GM18907 (cell line): ENCODE measurements around the gene CSNK1A1.
A peak's percentile ranks its signal among the peaks of the same experiment; 100 is the strongest.
"Not testable (repeated sequence)": the region's sequence is repeated elsewhere in the genome, so short reads cannot be mapped to it uniquely, and the experiment has no call there.

Experiments used
- ATAC-seq: cut with Tn5 transposase; IDR thresholded peaks from one replicate; pipeline ENCODE4 v1.9.1; 2021; ENCODE audit warnings: mild to moderate bottlenecking, moderate library complexity; ENCODE audit not compliant: unreplicated experiment

Gene CSNK1A1

GRCh38 chr5:149551227-149552037, at the start of gene CSNK1A1:
CSNK1A1 (minus strand) TSS chr5:149551439; CDS start chr5:149550964, 475 bp downstream.
- ATAC-seq = peak; percentile 93

GRCh38 chr5:149600932-149601331, 49.7 kb upstream of the CSNK1A1 start:
- no peak for ATAC-seq

- no peak for ATAC-seq
These were observed 48.1 kb upstream of the CSNK1A1 start for GRCh38 chr5:149599375-149599774.

GRCh38 chr5:149598966-149599365, 47.7 kb upstream of the CSNK1A1 start:
- ATAC-seq = no peak

GRCh38 chr5:149598234-149598633, 47.0 kb upstream of the CSNK1A1 start:
- not testable (repeated sequence) for ATAC-seq

GRCh38 chr5:149597618-149598017, 46.4 kb upstream of the CSNK1A1 start:
- no peak for ATAC-seq

- no peak for ATAC-seq
These were observed 45.5 kb upstream of the CSNK1A1 start for GRCh38 chr5:149596712-149597111.

GRCh38 chr5:149595105-149595504, 43.9 kb upstream of the CSNK1A1 start:
- not testable (repeated sequence) for ATAC-seq

GRCh38 chr5:149594206-149594895, 43.1 kb upstream of the CSNK1A1 start:
- ATAC-seq = no peak

- ATAC-seq = no peak
These were observed 42.1 kb upstream of the CSNK1A1 start for GRCh38 chr5:149593370-149593769.

- ATAC-seq = no peak
These were observed 37.7 kb upstream of the CSNK1A1 start for GRCh38 chr5:149588936-149589335.

- ATAC-seq = no peak
These were observed 35.6 kb upstream of the CSNK1A1 start for GRCh38 chr5:149586708-149587318.

- no peak for ATAC-seq
These were observed 34.7 kb upstream of the CSNK1A1 start for GRCh38 chr5:149585910-149586309.

- ATAC-seq = no peak
These were observed 32.9 kb upstream of the CSNK1A1 start for GRCh38 chr5:149584121-149584520.

GRCh38 chr5:149583394-149583793, 32.2 kb upstream of the CSNK1A1 start:
- no peak for ATAC-seq

- ATAC-seq = no peak
These were observed 30.9 kb upstream of the CSNK1A1 start for GRCh38 chr5:149581931-149582768.

GRCh38 chr5:149581192-149581861, 30.1 kb upstream of the CSNK1A1 start, which contains the start of gene ARHGEF37:
ARHGEF37 (plus strand) TSS chr5:149581498; CDS start chr5:149597770, 16,272 bp downstream.
- no peak for ATAC-seq

GRCh38 chr5:149580808-149581191, 29.6 kb upstream of the CSNK1A1 start:
- ATAC-seq = no peak

GRCh38 chr5:149578896-149579295, 27.7 kb upstream of the CSNK1A1 start:
- ATAC-seq = no peak

- ATAC-seq = no peak
These were observed 24.8 kb upstream of the CSNK1A1 start for GRCh38 chr5:149576021-149576420.
